Measurements from ENCODE around the gene NLN. TPM values are rescaled to one million over a fixed set of nuclear protein-coding genes. Genes with fewer than 3 reads are reported as not detected.

NLN gene
- total RNA-seq, 4 donors from 2014 or later, result 8.4 to 31.6 (median 14.5) TPM

GRCh38 chr5:65808818-65809217 lies 86.8 kb downstream of the NLN start:
- DNase-seq (ENCODE audit: low spot score), result no peak
- TF ChIP-seq CTCF (IDR thresholded peaks at IDR 0.05), result no peak
- ATAC-seq (ENCODE audit: low FRiP score), result no peak

GRCh38 chr5:65809817-65810531 lies 88.0 kb downstream of the NLN start:
- no peak for TF ChIP-seq CTCF (IDR thresholded peaks at IDR 0.05)
- peak; percentile 94 for ATAC-seq (ENCODE audit: low FRiP score)
- DNase-seq (ENCODE audit: low spot score), result no peak

- peak; percentile 35 for ATAC-seq (ENCODE audit: low FRiP score)
- TF ChIP-seq CTCF (IDR thresholded peaks at IDR 0.05), result no peak
- no peak for DNase-seq (ENCODE audit: low spot score)
Observed at GRCh38 chr5:65811004-65811403, 89.0 kb downstream of the NLN start.

- DNase-seq (ENCODE audit: low spot score) (no peak), ATAC-seq (ENCODE audit: low FRiP score) (no peak)
- no peak for TF ChIP-seq CTCF (IDR thresholded peaks at IDR 0.05)
Observed at GRCh38 chr5:65811885-65812284, 89.9 kb downstream of the NLN start.

- ATAC-seq (ENCODE audit: low FRiP score) (no peak), DNase-seq (ENCODE audit: low spot score) (no peak)
- TF ChIP-seq CTCF (IDR thresholded peaks at IDR 0.05), result no peak
Observed at GRCh38 chr5:65812648-65813047, 90.6 kb downstream of the NLN start.

GRCh38 chr5:65813174-65813573 lies 91.2 kb downstream of the NLN start:
- ATAC-seq (ENCODE audit: low FRiP score) (no peak), DNase-seq (ENCODE audit: low spot score) (no peak)
- no peak for TF ChIP-seq CTCF (IDR thresholded peaks at IDR 0.05)

GRCh38 chr5:65815161-65815560 lies 93.2 kb downstream of the NLN start:
- DNase-seq (ENCODE audit: low spot score) (no peak), ATAC-seq (ENCODE audit: low FRiP score) (no peak)
- no peak for TF ChIP-seq CTCF (IDR thresholded peaks at IDR 0.05)

Data from omental fat pad (tissue), 4 donors.